GM18520 (cell line): ENCODE results near the gene PPFIA1.

Experiments
- ATAC-seq: cut with Tn5 transposase; IDR thresholded peaks from one replicate; pipeline ENCODE4 v1.9.1; 2021; ENCODE audit not compliant: unreplicated experiment

The PPFIA1 gene

DNA sequence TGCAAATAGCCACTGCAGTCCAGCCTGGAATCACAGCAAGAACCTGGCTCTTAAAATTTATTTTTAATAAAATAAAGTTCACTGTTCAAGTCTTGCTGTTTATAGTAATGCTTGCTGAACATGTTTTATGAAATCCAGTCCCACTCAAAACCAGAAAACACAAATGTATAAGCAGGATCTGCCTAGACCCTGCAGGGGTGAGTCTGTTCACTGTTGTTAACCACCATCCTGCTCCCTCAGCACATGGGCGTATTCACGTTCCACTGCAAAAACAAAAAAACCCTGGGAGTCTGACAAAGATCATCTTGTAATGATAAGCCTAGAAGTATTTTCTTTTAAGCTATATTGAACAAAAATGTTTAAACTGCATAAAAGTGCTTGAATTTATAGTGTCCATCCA lies 82.8 kb downstream of the PPFIA1 start:
- no peak for ATAC-seq

DNA sequence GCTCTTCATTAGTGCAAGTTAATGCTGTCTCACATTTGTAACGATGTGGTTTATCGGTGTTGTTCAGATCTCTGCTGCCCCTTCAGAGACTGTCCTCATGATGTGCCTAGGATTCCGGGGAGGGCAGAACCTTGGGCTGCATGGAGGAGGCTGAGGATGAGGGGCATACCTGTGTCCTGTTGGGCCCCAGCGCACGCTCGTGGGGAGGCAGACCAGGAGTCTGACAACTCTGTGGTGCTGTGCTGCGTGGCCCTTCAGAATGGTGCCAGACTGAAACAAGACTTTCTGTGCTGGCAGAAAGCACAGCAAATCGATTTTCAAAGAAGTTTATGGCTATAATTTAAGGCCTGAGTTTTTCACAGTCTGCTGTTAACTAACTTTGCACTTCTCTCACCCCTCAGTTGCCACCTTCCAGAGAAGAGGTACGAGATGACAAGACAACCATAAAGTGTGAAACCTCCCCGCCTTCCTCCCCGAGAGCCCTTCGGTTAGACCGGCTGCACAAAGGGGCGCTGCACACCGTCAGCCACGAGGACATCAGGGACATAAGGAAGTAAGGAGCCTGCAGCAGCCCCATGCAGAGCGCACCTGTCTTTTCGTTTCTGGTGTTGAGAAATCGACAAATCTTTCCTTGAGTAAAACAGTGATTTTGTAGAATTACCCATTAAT lies 83.5 kb downstream of the PPFIA1 start:
- ATAC-seq: no peak

DNA sequence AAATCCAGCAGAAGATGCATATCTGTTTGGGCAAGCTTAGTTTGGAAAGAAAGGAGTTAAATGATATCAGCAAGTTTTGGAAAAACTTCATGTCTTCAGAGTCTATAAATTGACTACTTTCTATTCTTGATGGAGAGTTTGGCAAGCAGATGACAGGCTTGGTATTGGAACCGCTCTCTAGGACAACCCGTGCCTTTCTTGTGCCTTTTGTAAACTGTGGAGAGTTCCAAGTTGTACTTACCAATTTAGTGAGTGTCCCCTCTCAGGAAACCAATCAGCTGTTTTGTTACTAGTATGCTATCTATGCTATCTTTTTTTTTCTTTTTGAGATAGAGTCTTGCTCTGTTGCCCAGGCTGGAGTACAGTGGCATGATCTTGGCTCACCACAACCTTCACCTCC lies 84.1 kb downstream of the PPFIA1 start:
- ATAC-seq: no peak

DNA sequence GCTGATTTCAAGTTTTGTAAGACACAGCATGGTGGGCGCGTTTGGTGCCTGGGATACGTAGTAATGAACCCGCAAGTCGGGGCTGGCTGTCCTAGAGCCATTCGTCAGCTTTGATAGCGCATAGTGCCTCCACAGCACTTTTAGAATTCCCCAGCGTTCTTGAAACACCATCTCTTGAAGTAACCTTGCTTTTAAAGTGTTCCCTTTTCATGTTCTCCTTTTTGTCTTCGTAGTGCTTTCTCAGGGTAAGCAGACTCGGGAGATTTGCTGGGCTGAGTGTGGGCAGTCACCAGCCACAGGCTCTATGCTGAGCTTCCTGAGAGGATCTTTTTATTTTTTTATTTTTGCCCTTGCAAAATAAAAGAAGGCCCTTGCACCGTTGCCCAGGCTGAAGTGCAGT lies 88.3 kb downstream of the PPFIA1 start:
- ATAC-seq: no peak

DNA sequence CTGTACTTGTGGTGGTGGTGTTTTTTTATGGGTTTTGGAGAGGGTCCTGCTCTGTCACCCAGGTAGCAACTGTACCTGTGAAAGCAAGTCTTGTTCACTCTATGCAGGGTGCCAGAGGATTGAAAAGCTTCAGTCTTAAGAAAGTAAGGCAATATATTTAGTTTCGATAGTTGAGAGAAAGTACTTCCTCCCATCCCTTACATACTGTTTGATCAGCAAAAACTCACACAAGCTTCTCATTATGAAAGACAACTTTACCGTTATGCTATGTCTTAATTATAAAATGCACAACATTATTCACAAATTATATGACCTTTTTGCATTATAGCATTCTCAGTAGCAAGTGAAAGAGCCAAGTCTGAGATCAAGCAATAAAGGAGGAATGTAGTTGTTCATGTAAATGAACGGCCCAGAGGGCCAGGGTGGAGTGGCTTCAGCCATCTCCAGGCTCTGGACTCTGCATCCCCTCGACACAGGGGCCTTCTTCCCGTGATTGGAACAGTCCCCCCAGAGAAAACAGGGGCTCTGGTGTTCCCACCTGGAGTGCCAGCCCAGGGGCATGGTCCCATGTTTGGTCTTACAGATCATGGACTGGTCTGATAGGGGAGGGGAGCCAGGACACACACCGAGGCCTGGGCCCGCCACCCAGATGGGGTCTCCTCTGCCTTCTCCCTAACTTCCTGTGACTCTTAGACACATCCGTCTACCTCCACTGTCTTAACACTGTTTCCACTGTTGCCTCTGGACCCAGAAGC lies 89.1 kb downstream of the PPFIA1 start:
- ATAC-seq: no peak

DNA sequence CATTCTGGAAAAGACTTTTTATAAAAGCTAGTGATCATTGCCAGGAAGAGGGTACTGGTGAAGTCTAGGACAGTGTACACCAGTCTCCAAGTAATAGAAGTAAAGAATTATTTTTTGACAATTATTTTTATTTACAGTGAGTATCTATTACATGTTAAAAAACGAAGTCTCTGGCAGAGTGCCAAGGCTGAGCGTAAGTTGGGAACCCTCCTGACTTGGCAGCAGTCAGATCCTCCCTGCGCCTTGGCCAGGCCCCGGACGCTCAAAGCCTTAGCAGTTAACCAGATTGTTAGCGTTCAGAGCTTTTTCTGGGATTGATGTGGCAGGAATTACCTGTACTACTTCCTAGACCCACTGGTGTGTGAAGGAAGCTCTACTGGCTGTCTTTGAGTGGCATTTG lies 89.7 kb downstream of the PPFIA1 start:
- no peak for ATAC-seq

DNA sequence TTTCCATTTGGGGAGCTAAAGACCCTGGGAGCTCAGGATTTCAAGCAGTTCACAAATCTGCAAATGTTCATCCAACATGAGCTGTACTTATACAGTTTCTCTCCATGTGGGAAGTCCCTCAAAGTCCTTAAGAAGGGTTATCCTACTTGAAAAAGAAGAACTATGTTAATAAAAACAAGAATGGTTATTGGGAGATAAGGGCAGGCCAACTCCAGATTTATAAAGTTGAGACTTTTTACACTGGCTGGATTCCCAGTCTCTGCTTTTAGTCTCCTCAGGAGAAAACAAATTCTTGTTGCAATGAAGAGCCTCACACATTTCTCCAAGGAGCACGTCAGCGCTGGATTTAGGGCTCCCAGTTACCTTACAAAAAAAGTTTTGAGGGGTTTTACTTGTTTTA lies 93.7 kb downstream of the PPFIA1 start:
- no peak for ATAC-seq

DNA sequence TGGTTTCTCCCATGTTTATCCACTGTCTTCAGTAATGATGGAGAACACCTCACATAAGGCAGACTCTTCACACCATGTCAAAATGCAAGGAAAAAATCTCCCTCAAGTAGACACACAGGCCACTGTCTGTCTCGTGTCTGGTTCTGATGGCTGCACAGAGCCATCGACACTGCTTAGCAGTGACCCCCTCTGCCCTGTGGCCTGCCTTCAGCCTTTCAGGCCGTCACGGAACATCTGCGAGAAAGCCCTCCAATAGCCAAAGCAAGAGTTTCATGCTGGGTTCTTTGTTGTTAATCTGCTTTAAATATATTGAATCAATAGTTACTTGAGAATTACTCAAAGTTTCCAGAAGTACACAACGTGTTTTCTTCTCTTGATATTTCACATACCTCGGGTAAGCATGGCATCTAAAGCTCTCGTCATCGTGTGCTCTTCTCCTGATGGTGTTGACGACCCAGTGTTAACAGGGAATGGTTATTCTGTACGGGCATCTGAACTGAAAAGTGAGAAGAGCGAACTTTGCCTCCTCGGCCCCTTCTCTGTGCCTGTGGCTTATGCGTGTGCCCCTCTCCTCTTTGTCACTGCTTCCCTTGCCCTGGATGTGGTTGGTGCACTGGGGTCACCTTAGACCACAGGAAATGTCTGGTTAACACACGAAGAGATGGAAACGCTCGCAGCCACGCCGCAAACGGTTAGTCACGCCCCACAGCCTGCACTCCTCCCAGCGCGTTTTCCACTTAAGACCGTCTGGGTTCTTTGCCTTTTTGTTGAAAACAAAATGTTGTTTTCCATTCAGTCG lies 94.5 kb downstream of the PPFIA1 start:
- no peak for ATAC-seq

DNA sequence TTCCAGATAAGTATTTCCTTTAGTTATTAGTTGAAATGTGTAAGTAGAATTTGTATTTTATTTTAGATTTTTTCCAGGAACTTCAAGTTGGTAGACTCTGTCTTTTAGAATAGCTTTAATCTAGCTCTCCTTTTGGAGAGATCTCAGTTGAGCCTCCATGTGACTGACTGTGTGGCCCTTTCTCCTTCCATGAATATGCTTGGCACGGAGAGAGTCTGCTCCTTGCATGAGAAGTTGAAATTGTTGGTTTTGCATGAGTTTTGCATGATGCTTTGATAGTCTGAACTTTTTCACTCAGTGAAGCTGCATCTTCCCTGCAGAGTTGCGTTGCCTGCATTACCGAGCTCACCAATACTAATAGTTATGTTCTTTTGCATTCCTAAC lies 95.0 kb downstream of the PPFIA1 start:
- no peak for ATAC-seq

DNA sequence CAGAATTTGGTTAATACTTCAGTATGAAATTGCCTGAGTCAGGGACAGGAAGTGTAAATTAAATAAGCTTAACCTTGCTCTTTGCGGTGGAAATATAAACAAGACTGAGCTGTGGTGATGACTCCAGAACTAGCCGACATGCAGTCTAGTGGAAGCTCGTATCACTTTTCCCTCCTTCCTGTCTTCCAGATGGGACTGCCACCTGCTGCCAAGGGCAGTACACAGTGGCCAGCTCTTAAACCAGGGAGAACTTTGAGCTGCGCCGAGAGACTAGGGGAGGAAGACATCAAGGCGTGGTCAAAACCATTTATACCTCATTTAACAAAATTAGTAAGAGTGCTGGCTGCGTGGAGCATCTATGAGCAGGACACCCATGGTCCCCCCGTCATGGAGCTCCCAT lies 96.6 kb downstream of the PPFIA1 start:
- ATAC-seq: no peak

DNA sequence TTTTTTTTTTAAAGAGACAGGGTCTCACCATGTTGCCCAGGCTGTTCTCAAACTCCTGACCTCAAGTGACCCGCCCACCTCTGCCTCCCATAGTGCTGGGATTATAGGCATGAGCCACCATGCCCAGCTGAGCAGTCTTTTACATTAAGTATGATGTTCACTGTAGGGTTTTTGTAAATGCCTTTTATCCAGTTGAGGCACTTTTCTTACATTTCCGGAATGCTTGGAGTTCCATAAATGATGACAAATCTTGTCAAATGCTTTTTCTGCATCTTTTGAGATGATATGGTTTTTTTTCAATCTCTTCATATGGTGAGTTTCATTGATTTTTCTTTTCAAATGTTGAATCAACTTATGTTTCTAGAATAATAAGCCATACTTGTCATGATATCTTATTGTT lies 98.5 kb downstream of the PPFIA1 start:
- ATAC-seq: no peak

DNA sequence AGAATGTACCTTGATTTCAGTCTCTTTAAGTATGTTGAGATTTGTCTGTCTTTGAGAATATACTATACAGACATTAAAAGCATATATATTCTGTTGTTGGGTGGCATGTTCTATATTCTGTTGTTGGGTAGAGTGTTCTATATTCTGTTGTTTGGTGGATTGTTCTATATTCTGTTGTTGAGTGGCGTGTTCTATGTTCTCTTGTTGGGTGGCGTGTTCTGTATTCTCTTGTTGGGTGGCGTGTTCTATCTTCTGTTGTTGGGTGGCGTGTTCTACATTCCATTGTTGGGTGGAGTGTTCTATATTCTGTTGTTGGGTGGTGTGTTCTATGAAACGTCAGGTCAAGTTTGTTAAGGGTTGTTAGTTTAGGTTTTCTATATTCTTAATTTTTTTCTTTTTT lies 100.8 kb downstream of the PPFIA1 start:
- ATAC-seq: no peak

DNA sequence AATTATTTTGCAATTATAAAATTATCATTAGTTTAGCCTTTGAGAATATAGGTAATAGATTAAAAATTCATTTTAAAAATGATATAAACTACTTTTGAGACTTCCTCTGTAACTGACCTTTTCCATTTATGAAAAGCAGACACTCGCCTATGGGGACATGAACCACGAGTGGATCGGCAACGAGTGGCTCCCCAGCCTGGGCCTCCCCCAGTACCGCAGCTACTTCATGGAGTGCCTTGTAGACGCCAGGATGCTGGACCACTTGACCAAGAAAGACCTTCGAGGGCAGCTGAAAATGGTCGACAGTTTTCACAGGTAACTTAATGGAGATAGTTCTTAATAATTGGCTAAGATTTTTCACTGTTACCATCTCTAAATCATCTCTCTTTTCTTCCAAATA lies 101.6 kb downstream of the PPFIA1 start:
- no peak for ATAC-seq

DNA sequence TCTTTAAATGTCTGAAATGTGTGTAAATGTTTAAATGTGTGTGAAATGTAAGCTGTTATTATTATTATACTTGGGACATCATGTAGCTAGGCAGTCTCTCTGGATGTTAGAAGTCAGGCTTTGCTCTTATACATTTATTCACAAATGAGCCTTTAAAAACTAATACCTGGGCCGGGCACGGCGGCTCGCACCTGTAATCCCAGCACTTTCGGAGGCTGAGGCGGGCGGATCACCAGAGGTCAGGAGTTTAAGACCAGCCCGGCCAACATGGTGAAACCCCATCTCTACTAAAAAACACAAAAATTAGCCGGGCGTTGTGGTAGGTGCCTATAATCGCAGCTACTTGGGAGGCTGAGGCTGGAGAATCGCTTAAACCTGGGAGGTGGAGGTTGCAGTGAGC lies 106.1 kb downstream of the PPFIA1 start:
- no peak for ATAC-seq

DNA sequence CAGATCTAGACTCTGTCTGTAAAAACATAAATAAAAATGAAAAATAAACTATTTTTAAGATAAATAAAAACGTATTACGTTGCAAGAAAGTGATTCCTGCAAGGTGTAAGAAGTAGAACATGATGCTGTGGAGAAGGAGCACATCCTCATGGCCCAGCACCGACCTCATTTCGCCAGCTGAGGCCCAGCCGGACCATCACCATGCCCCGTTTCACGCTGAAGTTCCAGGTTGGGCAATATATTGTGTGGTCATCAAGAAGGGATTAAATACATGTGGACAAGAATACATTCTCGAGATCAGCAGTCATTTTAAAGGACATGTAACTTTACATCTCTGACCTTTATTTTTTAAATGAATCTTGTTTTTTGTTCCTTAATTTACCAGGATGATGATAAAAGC lies 107.2 kb downstream of the PPFIA1 start:
- ATAC-seq: no peak

DNA sequence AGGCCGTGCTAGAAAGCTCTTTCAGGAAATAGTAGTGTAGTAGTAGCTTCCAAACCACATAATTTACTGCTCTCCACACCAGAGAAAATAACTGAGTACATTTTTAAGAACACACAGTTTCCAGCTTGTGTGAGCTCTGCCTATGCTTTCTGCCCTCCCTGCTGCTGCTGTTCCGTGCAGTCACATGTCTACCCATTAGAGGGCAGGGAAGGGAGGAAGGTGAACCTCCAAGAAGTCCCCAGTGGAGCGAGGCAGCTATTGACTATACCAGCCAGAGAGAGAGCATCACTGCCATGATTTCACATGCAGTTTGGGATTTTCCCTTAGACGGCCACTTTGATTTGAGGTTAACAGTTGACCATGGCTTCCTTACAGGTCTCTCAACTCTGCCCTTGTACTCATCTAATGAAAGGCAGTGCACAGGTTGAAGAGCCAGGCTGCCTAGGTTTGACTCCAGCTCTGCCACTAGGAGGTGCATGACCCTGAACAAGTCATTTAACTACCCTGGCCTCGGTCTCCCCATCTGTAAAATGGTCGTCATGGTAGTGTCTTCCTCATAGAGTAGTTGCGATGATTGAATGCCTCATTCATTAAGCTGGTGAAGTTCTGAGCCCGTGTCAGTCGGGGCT lies 108.1 kb downstream of the PPFIA1 start:
- ATAC-seq: no peak

DNA sequence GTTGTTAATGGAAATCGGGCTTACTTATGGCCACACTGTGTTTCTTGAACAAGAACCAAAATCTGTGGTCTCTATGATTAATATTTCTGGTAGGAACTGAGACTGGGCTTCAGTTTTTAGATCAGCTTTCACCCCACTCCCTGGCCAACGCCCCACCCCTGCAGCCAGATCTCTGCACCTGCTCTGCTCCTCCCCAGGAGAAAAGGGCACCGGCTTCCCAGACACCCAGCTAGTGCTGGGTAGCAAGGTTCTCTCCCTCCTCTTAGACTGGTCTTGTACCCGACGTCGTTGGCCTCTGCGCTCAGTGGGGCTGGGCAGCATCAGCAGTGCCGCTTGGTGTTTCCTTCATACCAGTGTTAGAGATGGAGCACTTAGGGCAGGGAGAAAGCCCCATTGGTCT lies 110.9 kb downstream of the PPFIA1 start:
- ATAC-seq: no peak

DNA sequence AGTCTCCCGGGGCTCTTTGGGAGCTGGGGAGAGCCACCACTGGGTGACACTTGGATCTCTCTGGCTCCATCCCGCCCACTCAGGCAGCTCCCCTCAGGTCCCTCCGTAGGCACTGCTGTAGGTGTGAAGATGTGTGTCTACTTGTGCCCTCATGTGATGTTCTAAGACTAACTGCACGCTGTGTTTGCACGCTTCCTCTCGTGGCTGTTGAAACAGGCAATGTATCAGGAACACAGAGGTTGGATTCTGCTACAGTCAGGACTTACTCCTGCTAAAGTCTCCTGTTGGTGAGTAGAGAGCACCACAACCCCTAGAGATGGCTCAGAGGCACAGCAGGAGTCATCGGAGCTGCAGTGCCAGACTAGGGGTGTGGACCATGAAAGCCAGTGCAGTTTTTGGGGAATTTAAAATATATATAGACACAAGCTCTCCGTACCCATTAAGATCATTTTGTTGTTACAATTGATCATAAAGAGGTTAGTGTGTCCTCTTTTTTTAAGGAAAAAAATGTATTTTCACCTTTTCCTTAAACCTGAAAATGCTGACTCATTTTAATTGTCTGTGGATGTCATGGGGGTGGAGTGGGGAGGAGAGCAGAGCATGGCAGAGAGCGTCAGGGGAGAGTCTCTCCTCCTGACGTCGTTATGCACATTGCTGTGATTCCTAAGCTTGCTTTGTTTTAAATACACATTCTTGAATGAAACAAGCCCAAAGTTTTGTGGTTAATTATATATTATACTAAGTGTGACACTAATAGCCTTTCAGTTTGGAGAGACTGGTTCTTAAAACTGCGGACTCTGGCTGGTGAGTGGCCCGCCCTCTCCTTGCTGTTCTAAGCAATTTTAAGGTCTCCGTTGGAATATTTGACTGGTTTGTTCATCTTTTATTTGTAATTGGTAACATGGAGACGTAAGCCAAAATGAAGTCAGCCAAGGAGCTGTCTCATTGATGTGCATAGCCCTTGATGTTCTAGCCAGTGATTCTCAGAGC lies 111.7 kb downstream of the PPFIA1 start:
- no peak for ATAC-seq

DNA sequence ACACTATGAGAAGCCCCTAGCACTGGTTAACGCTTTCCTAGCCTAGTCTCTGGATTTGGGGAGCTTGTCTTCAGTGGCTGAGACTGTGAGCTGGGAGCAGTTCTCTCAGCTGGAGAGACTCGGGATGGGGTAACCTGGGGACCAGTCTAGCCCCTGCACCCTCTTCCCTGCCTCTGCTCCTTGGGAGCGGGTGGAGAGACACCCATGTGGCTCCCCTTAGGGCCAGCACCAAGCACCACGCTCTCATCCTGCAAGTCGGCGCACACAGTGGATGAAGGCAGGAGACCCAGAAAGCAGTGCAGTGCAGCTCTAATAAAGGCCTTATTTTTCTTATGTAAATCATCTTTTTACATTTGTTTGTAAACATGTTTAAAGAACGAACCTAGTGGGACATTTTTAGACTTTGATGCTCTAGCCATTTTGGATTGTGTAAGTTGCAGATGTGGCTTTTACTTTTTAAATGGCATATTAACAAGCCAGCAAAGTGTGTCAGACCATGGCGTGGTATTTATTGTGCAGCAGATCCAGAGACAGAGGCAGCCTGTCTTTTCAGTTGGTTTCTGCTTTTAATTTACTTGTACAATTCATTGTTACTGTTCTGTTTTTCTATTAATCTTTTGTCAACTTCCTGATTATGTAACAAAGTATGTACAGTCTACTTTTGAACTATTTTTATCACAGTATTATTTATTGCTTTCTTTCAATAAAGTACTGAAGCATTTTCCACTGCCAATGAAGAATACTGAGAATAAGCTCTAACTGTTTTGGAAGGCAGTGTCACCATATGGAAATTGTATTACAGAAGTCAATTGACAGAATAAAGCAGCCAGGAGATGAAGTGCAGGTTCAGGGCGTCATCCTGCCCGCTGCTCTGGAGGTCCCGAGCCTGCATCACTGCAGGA lies 113.4 kb downstream of the PPFIA1 start:
- ATAC-seq: no peak
